Measurements from ENCODE around the gene DERA. TPM values are rescaled to one million over a fixed set of nuclear protein-coding genes. Genes with fewer than 3 reads are reported as not detected.

Gene DERA
- total and polyA plus RNA-seq, 2 of the 8 experiments (the other 6 are each of a cell fraction or from before 2014, with no cell fraction given) = 13.1 to 17.1 TPM

- no peak for TF ChIP-seq SP4 (IDR thresholded peaks at IDR 0.05; ENCODE audit: low read length)
- no peak for TF ChIP-seq ZNF274 (IDR thresholded peaks at IDR 0.05; ENCODE audit: borderline replicate concordance, extremely low read depth, low read length)
- TF ChIP-seq RAD21 (IDR thresholded peaks at IDR 0.05 in 1 of 2, conservative IDR thresholded peaks at IDR 0.05 in 1 of 2; ENCODE audit: low read depth in 2 of 2, low read length in 2 of 2) = no peak
Observed at GRCh38 chr12:15997910-15998309, 86.8 kb downstream of the DERA start (continued).
